LHCN-M2 (cell line): ENCODE data around the gene RANBP17. TPM values are rescaled to one million over a fixed set of nuclear protein-coding genes. Genes with fewer than 3 reads are reported as not detected.

ENCODE experiments used
- DNase-seq: peaks from one replicate; pipeline ENCODE4 v3.0.0-alpha.2; 2012; ENCODE audit warnings: low read depth
- total RNA-seq: library from RNA; depleted of rRNA; stranded (reverse); fragments of >200 nt; gene quantifications from 2 replicates; pipeline ENCODE4 v1.2.3, GENCODE V29; 2014; rRNA removed

The RANBP17 gene
- total RNA-seq, 1 experiment from 2014 or later = 0.86 TPM

- no peak for DNase-seq
Observed at GRCh38 chr5:171316258-171317121, 454.7 kb downstream of the RANBP17 start.

- DNase-seq = no peak
Observed at GRCh38 chr5:171317230-171317629, 455.4 kb downstream of the RANBP17 start.

DNA sequence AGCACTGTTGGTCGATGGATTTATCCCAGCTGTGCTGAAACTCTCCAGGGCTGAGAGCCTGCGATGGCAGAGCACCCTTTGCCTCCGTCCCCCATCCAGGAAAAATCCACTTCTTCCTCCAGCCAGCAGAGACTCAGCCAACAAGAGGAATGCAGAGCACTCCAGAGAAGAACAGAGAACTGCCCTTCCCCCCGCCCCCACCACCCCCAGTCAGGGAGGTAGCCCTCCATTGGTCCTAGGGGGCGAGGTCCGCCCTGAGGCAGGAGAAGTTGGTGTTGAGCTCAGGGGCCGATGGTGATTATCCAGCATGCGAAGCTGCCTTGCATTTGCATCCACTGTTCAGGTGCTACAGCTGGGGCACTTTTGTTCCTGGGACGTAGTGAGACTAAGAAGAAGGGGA is 456.2 kb downstream of the RANBP17 start:
- DNase-seq = no peak

GRCh38 chr5:171321447-171321846 is 459.6 kb downstream of the RANBP17 start:
- DNase-seq = no peak

- DNase-seq = no peak
Observed at GRCh38 chr5:171322527-171322926, 460.7 kb downstream of the RANBP17 start.

GRCh38 chr5:171323007-171323406 is 461.2 kb downstream of the RANBP17 start:
- no peak for DNase-seq

DNA sequence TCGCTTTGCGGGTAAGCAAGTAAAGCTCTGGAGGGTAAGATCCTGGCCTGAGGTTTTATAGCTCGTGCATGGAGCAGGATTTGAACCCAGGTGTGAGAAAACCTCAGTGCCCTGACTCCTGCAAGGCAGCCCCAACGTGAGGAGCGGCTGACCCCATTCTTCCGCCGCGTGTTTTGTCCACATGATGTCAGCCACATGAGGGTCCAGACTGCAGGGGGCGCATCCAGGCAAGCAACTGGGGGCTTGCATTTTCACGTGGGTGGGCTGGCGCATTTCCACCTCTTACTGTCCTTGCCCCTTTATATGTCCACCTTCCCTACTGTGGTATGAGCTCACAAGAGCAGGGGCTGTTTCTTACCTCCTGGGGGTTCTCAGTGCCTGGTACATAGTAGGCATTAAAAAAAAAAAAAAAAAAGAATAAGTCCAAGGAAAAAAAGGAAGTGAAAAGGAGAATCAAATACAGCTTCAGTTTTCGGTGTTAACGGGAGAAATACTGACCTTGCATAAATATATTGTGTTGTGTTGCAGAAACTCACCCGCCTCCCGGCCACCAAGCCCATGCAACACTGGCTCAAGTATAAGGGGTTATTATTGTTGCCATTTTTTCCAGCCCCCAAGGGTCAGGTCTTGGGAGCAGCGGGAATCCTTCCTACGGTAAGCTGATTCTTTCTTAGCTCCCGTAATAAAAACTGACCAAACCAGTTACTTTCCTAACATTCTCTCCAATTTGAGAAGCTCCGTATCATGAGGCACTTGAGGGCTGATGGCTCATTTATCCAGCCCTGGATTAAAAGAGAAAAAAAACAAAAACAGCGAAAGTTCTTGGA is 462.2 kb downstream of the RANBP17 start:
- DNase-seq = no peak

GRCh38 chr5:171330021-171330420 is 468.2 kb downstream of the RANBP17 start:
- DNase-seq = peak; percentile 13

GRCh38 chr5:171335616-171336015 is 473.8 kb downstream of the RANBP17 start:
- no peak for DNase-seq

GRCh38 chr5:171336521-171337209 is 474.8 kb downstream of the RANBP17 start:
- DNase-seq = peak; percentile 38

- DNase-seq = no peak
Observed at GRCh38 chr5:171337210-171337569, 475.4 kb downstream of the RANBP17 start.

- no peak for DNase-seq
Observed at GRCh38 chr5:171340042-171340441, 478.2 kb downstream of the RANBP17 start.

DNA sequence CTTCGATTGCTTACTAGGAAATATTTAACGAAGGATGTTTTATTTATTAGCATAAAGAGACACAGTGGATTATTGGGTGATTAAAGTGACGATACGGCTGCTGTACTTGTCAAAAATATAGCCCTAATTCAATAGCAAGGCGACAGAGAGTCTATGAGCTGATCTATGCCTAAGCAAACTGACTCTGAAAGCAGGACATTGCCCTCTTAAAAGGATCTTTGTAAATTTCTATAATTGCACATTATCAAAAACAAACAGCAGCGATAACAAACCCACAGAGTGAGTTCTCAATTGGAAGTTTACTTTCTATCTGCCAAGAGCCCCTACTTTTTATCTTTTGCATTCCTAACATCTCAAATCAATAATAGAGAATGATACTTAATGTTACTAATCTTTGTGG is 478.7 kb downstream of the RANBP17 start:
- no peak for DNase-seq

- DNase-seq = peak; percentile 47
Observed at GRCh38 chr5:171342362-171343111, 480.7 kb downstream of the RANBP17 start.

- DNase-seq = no peak
Observed at GRCh38 chr5:171344936-171345608, 483.3 kb downstream of the RANBP17 start.

Other genes starting within 250 kb of the RANBP17 start
- 0.06 TPM in 1 of 2 replicates, not detected in the other for gene GABRP, start 78.3 kb upstream of the RANBP17 start, total RNA-seq